SW480 (cell line): ENCODE data around the gene PRR29.
"Not testable (repeated sequence)": the region's sequence is repeated elsewhere in the genome, so short reads cannot be mapped to it uniquely, and the experiment has no call there.

Experiments
- DNase-seq: peaks from one replicate; pipeline ENCODE4 v3.0.0-alpha.2; 2016; ENCODE audit warnings: low spot score

The PRR29 gene

GRCh38 chr17:64015447-64015846 lies 17.3 kb downstream of the PRR29 start:
- DNase-seq = no peak

- DNase-seq = no peak
Observed at GRCh38 chr17:64016231-64016784, 18.2 kb downstream of the PRR29 start.

GRCh38 chr17:64016974-64017373 lies 18.8 kb downstream of the PRR29 start:
- DNase-seq = no peak

- no peak for DNase-seq
Observed at GRCh38 chr17:64017381-64017980, 19.3 kb downstream of the PRR29 start.

- not testable (repeated sequence) for DNase-seq
Observed at GRCh38 chr17:64019551-64019961, 21.4 kb downstream of the PRR29 start.

- peak; percentile 26 for DNase-seq
Observed at GRCh38 chr17:64020056-64020766, 22.1 kb downstream of the PRR29 start, which contains the start of gene ICAM2. Gene ICAM2, minus strand, starts transcription at chr17:64020633. Its CDS starts 13,942 bp downstream, at chr17:64006691.

- no peak for DNase-seq
Observed at GRCh38 chr17:64022611-64023063, 24.5 kb downstream of the PRR29 start.

- no peak for DNase-seq
Observed at GRCh38 chr17:64024215-64024654, 26.1 kb downstream of the PRR29 start.

- DNase-seq = no peak
Observed at GRCh38 chr17:64024781-64025731, 26.9 kb downstream of the PRR29 start.

- DNase-seq = peak; percentile 78
Observed at GRCh38 chr17:64025732-64026294, 27.7 kb downstream of the PRR29 start.

GRCh38 chr17:64028874-64029464 lies 30.8 kb downstream of the PRR29 start:
- DNase-seq = peak; percentile 51

GRCh38 chr17:64032081-64032480 lies 33.9 kb downstream of the PRR29 start:
- DNase-seq = peak; percentile 18

- no peak for DNase-seq
Observed at GRCh38 chr17:64036198-64036922, 38.2 kb downstream of the PRR29 start.

GRCh38 chr17:64037180-64037579 lies 39.0 kb downstream of the PRR29 start:
- no peak for DNase-seq

GRCh38 chr17:64037802-64038201 lies 39.7 kb downstream of the PRR29 start:
- no peak for DNase-seq

GRCh38 chr17:64038331-64039105 lies 40.4 kb downstream of the PRR29 start:
- DNase-seq = no peak

GRCh38 chr17:64039106-64039400 lies 40.9 kb downstream of the PRR29 start:
- no peak for DNase-seq

- no peak for DNase-seq
Observed at GRCh38 chr17:64040206-64040605, 42.1 kb downstream of the PRR29 start.

GRCh38 chr17:64041912-64042311 lies 43.8 kb downstream of the PRR29 start:
- no peak for DNase-seq
